NCI-H82 (cell line): ENCODE data around the gene DEGS2.

Source experiments
- DNase-seq: peaks from one replicate; lab custom pipeline; 2025; lab: John Stamatoyannopoulos, UW

Gene DEGS2

DNA sequence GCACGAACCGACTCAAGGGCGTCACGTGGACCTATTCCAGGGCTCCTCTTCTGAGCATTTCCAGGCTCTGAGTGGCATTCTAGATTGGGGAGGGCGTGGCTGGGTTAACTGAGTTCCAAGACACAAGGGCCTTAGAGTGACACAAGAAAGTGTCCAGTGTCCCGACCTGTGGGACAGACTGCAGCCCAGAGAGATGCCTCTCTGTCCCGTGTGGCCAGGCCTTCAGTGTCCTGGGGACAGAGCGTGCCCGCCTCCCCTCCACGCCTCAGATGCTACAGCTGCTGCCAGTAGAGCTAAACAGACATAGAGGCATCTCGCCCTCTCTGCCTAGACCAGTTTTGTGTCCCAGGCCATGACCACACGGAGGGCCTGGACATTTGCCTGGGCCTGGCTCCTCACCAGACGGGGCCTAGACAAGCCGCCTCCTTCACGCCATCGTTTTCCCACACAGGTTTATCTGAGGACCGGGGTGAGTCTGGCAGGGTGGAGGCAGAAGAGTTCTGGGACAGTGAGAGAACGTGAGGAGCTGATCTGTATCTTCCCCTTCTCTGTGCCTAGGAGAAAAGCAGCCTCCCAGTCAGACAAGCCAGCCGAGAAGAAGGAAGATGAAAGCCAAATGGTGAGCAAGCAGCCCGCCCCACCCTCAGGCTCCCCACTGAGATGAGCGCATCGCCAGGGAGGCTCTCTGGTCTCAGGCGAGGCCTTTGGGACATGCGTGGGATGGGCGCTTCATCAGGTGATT is 27.1 kb downstream of the DEGS2 start:
- DNase-seq, result no peak

DNA sequence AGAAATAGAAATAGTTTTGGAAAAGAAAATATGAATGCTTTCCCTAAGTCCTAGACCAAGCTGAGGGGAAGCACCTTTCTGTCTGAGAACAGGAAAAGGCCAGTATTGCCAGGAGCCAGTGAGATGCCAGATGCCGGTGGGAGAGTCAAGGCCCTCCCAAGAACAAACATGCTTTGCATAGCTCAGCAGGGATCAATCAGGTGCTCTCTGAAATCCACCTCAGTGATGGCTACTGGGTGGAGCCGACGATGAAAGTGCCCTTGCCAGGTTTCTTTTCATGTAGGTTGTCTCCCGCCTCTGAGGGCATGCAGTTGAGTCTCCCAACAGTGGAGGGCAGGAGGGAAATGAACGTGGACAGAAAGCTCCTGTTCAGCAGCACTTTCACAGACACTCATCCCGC is 28.3 kb downstream of the DEGS2 start:
- no peak for DNase-seq

DNA sequence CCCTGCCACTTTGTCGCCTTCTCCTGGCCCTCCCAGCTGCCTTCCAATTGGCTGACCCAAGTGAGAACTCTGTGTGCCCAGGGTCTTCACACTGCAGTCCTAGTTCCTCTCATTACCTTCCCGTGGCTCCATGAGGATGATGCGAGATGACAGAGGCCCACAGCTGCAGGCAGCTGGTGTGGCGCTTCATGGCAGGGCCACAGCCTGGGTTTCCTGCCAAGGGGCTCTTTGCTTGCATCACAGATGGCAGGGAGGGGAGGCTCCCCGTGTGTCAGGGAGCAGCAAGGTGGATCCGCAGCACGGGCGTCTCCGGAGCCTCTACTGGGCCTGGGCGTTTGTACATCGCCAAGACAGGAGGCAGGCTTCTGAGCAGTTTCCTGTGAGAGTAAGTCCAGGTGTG is 28.9 kb downstream of the DEGS2 start:
- no peak for DNase-seq

DNA sequence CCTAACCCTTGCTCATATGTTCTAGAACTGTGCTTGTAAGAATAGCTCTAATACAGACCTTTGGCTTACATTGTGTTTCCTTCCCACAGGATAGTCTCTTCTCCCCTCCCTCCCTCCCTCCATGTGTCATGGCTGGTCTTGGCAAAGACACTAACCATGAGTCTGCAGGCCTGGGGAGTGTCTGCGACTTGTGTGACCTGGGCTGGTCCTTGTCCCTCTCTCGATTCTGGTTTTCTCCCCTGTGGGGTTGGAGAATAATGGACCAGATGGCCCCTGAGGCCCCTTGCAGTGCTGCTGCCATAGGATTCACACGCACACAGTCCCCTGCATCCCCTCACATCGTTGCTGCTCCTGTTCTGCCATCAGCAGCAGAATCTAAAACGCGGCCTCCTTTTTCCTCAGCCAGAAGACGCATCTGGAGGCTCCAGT is 30.3 kb downstream of the DEGS2 start:
- DNase-seq, result no peak

DNA sequence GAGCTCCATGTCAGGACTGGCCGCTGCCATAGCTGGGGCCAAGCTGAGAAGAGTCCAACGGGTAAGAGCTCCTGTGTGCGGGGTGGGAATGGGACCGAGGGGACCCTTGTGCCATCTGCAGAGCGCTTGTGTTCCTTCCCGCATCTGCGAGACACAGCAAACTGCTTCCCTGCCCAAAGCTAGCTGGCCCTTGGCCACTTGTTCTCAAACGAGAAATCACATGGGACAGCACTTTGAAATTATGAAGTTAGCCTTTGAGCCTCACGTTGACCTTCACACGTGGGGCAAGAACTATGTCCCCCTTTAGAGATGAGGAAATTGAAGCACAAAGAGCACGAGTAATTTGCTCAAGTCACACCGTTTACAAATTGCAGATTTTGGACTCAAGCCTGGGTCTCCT is 30.8 kb downstream of the DEGS2 start:
- DNase-seq, result no peak

DNA sequence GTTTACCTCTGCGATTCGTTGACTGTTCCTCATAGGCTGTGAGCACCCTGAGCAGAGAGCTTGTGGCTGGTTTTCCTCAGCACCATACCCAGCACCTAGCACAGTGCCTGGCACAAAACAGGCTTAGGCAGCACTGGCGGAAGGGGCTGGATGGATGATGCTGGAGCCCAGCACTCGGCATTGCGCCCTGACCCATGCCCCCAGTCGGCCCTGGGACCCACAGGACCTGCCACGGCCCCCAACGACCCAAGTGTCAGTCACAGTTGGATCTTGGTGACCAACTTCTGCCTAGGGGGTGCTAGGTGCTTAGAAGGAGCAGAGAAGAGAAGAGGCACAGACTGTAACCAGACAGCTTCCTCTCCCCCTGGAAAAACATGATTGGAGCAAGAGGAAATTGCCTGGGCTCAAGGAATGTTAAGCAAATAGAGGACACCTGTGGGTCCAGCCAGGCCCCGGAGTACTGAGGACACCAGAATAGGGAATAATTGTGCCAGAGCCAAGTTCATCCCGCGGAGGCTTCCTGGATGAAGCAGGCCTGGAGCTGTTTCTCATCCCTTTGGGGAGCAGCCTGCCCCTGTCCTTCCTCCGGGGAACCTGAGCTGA is 31.5 kb downstream of the DEGS2 start:
- DNase-seq, result no peak

DNA sequence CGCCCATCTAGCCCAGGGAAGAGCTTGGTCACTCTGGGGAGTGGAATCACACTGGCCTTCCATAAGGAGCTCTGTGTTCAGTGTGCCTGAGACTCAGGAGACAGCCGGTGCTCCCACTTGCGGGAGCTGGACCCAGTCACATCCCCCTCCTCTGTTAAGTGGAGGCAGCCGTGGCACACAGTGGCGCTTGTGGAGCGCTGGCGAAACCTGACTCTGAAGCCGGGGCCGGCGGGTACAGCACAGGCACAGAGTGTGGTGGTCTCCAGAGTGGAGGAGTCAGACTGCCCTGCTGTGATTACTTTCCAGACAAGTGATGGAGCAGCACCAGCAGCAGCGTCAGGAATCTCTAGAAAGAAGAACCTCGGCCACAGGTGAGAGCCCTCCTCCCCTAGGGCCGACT is 33.0 kb downstream of the DEGS2 start:
- DNase-seq, result no peak

DNA sequence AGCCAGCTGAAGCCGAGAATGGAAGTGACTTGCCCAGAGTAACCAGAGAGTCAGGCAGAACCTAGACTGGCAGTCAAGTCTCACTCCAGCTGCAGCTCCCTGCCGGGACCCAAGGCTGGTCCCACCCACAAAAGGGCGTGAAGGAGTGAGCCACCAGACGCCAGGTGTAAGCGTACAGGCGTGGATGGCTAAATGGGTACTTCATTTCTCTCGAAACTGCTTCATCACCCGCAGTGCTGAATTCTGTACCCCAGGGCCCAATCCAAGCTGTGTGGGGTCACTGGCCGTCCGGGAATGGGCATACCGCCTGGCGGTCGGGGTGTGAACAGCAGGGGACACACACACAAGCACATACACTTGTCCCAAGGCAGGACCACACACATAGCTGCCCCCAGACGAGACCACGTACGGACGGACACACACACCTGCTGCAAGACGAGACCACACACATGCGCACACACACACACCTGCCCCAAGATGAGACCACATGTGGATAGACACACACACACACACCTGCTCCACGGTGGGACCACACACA is 34.8 kb downstream of the DEGS2 start:
- DNase-seq, result no peak

DNA sequence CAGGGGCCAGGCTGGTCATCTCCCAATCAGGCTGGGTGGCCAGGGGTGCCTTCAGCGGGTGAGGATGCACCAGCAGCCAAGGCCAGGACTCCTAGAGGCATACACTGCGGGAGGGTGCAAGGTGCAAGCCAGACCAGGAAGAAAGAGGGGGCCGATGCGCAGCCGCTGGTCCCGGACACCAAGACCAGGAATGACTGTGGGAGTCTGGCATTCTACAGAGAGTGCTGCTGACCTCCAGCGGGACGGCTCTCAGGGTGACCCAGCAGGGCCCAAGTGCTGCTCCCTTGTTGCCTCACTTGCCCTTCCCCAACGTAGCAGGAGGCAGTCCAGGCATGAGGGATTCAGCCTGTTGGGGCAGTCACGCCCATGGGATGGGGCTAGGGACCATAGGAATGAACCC is 35.8 kb downstream of the DEGS2 start:
- DNase-seq, result no peak

DNA sequence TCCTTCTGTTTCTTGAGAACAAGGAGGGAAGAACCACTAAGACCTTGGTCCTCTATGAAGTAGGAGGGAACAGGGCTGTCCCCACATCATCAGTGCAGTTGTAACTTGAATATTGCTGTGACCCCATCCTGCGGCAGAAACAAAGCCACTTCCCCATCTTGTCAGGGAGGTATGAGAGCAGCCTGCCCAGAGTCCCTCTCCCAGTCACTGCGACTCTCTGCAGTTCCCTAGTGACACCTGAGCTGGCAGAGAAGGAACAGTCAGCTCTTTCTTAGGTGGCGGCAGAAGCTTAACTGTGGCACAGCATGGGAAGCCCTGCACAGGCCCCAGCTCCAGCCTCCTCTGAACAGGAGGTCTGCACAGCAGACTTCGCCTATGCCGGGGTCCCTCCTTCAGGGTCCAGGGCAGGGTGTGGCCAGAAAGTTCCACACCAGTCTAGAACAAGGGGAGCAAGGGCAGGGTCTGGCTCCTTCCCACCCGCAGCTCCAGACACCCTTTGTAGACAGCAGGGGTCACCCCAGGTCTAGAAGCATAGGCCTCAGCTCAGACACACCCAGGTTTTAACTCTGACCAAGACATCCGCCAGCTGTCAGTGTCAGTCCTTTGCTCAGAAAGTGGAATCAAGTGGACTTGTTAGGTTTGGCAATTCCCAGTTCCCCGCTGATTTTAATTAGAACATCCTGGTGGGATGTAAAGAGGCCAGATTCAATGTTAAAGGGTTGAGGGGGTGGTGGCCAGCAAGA is 36.8 kb downstream of the DEGS2 start:
- DNase-seq, result no peak

DNA sequence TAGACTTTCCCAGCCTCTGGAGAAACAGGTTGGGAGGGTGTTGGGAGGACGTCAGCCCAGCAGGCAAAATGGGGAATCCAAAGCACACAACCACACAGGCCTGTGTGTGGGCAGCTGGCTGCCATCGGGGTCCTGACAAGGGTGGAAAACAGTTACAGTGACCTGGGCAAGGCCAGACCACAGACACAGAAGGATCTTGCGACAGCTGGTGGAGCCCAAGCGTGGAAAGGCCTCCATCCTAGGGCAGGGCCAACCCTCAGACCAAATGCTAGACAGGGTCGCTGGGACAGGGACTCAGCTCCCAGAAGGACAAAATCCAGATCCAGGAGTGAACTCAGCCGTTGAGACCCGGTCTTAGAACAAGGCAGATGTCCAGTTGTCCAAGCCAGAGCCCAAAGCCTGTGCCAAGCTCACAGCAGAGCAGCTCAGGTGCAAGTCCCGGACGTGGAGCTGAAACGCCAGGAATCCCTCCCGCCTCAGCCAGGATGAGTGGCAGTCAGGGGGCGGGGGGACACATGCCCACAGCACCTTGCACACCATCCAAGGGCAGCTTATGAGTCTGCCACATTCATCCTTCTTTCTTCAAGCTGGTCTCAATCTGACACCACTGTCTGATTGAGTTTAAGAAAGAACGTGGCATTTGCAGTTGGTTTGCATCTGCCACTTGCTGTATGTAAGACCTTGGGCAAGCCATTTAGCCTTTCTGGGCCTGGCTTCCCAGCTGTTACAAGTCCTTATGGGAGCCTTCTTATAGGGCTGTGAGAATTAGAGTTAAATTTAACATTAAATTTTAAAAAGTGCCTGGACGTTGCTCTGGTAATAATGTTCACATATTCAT is 37.6 kb downstream of the DEGS2 start:
- DNase-seq, result no peak

DNA sequence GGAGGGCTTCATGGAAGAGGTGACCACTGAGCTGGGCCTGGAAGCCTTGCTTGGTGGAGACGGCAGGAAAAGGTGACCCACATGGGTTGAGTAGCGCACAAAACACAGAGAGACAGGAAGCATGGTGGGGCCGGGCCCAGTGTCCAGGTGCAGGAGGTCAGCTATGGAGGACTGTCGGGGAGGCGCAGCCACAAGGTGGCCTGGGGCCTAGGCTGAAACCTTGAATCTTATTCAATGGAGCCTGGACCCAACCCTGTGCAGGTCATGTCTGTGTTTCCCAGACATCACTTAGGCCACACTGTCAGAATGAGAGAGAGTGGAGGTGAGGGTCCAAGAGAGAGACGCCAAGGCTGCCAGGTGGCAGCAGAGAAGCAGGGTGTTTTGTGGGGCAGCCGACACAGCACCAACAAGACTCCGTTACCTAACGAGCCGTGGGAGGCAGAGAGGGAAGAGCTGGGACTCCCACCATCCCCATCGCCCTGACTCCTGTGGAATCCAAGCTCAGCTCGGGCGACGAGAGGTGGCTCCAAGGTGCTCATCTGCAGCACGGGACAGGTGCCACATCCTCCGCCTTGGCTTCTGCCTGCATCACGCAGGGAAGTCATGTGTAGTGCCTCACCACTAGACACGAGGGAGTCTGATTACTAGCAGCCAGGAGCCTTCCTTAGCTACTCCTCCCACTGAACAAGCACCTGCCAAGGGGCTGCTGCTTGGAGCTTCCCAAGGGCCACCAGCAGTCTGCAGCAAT is 38.7 kb downstream of the DEGS2 start:
- DNase-seq, result no peak

DNA sequence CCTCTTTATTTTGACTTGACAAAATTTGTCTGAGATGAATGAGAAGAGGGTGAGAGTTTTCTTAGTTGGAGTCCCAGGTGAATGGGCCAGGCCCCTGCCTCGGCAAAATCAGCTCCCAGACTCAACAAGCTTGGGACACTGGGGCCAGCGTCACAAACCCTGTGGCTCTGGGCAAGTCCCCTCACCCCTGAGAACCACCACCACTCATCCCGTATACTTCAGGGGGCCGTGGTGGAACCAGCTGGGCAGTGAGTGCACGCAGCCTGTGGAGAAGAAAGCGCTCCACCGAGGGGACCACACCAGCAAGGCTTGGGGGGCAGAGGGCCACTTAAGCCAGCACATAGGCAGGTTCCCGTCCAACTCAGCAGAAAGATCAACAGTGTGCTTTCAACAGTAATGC is 40.2 kb downstream of the DEGS2 start:
- no peak for DNase-seq

DNA sequence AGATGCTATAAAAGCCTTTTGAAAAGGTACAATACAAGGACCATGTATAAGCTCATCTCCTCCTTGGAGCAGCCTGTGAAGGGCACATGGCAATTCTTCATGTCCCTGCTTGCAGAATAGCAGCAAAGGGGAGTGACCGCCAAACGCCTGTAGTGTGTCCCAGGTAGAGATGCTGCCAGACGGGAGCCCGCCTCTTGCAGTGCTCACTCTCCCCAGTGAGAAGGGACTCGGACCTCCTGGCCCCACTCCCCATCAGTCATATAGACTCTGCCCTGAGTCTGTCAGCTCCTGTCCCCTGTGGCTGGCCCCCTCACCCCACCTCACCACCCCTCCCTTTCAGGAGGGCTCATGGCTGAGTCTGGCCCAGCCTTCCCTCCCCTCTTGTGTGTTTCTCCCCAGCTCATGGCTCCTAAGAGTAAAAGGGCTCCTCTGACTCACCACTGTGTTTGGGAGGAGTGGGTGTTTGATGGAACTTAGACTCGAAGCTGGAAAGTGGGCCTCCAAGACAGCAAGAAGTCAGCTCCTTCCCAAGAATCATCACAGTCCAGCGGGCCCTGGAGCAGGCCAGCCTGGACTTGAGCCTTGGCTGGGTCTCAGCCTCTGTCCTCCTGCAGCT is 40.9 kb downstream of the DEGS2 start:
- DNase-seq, result no peak

DNA sequence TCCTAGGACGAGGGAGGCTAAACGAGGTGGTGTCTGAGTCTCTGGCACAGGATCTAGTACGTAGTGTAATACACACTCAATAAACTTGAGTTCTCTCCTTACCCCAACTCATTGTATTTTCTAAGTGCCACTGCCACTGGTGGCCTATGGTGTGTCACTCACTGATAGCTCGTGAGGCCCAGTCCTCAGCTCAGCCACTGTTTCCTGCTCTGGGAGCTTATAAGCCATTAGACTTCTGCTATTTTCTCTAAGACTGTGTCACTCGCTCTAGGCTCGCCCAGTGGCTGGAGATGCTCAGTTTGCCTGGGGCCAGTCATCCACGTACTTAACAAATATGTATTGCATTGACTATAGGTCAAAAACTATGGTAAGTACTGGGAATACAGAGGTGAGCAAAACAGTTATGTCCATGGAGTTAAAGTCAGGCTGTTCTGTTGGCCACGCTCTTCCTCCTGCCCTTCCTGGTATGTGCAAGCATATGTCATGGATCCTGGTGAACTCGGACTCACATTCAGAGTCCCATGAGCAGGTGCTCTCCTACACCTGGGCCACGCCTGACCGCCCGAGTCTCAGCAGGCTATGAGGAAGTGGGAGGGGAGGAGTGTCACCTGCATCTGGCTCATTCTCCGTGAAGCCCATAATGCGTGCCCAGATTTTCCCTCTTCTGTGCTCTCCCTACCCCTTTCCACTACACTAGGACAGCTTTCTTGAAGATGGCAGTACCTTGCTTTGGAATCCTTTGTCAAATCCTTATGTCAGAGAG is 41.6 kb downstream of the DEGS2 start:
- DNase-seq, result no peak

DNA sequence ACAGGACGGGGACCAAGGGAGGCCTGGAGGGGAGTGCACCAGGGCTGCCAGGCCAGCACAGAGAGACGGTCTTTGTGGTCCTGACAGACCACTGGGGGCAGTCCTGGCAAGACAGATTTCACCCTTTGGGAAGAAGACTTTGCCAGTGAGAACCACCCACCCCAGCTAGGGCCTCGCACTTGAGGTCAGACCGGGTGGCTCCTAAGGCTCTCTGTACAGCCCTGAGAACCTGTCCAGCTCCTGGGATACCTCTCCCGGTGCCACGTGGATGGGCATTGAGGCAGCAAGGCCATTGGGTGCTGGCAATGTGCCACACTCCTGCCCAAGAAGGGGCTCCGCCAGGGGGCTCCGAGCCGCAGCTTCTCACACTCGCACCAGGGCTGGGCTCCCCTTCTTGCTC is 42.4 kb downstream of the DEGS2 start:
- DNase-seq, result no peak

DNA sequence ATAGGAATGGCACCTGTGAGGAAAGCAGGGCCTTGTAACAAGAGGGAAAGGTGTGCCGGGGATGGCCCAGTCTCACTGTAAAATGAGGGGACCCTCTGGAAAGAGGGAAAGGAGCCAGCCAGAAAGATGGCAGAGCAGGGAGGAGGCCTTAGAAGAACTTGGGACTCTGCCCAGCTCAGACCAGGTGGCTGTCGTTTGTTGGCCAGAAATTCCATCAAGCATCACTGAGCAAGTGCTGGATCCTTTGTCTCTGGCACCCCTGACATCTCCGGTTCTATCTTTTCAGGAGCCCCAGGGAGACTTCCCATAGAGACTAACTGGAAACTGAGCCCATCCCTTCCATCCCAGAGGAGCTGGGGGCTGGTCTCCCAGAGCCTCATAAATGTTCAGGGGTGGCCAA is 43.3 kb downstream of the DEGS2 start:
- DNase-seq, result no peak

DNA sequence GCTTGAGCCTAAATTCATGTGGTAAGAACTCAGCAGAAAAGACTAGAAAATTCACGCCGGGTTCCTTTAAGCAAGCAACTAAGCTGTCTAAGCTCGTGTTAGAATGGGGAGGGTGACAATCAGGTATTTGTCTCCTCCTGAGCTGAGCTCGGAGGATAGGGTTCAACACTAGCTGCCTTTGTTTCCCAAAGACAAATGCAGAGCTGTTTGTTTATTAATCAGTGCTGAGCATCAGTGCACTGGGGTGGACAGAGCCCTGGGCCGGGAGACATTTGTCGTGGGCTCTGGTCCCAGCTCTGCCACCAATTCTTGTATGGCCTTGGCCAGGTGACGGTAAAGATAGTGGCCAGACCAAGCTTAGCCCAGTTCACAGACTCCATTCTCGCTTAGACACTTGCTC is 43.7 kb downstream of the DEGS2 start:
- DNase-seq, result no peak

DNA sequence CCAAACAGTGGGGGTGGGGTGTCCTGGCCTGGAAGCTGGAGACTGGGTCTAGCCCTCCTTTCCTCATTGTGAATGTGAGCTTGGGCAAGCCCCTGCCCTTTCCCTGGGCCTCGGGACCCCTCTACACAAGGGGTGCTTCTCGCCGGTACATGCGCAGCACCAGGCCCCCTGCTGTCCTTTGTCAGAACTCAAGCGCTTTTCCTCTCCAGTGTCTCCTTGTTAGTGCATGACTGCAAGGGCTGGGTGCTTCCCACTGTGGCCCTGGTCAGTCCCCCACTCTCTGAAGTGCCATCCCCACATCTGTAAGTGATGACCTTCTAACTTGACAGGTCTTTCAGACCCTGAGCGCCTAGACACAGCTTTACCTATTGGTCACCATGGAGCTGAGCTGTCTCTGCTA is 44.2 kb downstream of the DEGS2 start:
- DNase-seq, result no peak

DNA sequence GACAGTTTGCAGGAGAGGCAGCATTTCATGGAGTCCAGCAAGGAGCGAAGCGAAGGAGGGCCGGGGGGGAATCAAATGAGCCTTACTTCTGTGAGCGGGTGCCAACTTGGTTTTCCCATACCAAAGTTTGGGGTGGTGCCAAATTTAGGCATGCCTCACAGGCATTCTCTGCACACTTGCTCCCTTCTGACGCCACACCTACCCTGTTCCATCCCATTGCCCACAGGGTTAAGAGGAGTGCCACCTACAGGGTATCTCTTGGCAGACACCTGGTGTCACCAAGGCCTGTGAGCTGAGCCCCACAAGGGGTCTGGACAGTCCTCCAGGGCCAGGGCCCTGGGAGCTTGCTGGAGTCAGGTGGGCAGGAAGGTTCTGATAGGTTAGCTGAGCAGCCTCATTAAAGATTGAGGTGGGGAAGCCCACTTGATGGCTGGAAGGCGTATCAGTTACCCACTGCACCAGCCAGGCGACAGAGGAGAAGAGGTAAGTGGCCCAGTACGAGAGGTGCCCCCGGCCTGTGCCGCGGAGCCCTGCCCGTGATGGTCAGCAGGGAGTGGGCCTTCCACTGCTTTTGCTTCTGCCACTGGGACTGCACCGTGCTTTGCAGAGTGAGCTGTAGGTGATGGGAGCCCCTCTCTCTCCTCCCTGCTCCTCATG is 45.2 kb downstream of the DEGS2 start:
- DNase-seq, result no peak
